CD14-positive monocyte (primary cell): Measurements from ENCODE around the gene POLR3E. TPM values are rescaled to one million over a fixed set of nuclear protein-coding genes. Genes with fewer than 3 reads are reported as not detected.

Experiments
- DNase-seq, 3 donors: peaks; one replicate each; pipeline ENCODE4 v3.0.0-alpha.2; 2011 to 2022
- H2AFZ ChIP-seq: 2 replicates; pipeline ENCODE4 v1.6.0; 2012; ENCODE audit warnings: mild to moderate bottlenecking, low read depth, low read length, inconsistent platforms; ENCODE audit not compliant: insufficient read depth, poor library complexity, severe bottlenecking
- H3K27ac ChIP-seq, 2 donors: 1 replicate in 1 of 2; 2 replicates in 1 of 2; pipeline ENCODE4 v1.5.1; 2012 to 2013; ENCODE audit warnings: low read length in 2 of 2, control low read depth in 1 of 2, inconsistent platforms in 1 of 2, low read depth in 1 of 2, mild to moderate bottlenecking in 1 of 2
- H3K27me3 ChIP-seq, 2 donors: one replicate each; pipeline versions ENCODE4 v1.6.0 to v1.6.1; 2011 to 2013; ENCODE audit warnings: low read length in 2 of 2; ENCODE audit not compliant: control insufficient read depth in 2 of 2, insufficient read depth in 2 of 2
- H3K36me3 ChIP-seq, 2 donors: replicated peaks in 1 of 2; 1 replicate in 1 of 2; 2 replicates in 1 of 2; pipeline versions ENCODE4 v1.5.1 to v1.6.1; 2012 to 2013; ENCODE audit warnings: low read length in 2 of 2, control low read depth in 1 of 2, inconsistent platforms in 1 of 2, mild to moderate bottlenecking in 1 of 2; ENCODE audit not compliant: insufficient read depth in 2 of 2, control insufficient read depth in 1 of 2
- H3K4me1 ChIP-seq, 2 donors: 1 replicate in 1 of 2; 2 replicates in 1 of 2; pipeline versions ENCODE4 v1.5.1 to v1.6.1; 2012 to 2013; ENCODE audit warnings: low read length in 2 of 2, control low read depth in 1 of 2, inconsistent platforms in 1 of 2, mild to moderate bottlenecking in 1 of 2, moderate library complexity in 1 of 2; ENCODE audit not compliant: insufficient read depth in 2 of 2, control insufficient read depth in 1 of 2
- H3K4me2 ChIP-seq: replicated peaks from 2 replicates; pipeline ENCODE3; 2012; ENCODE audit warnings: low read length, moderate library complexity, mild to moderate bottlenecking; ENCODE audit not compliant: poor library complexity, severe bottlenecking; ENCODE audit errors: extremely low read depth
- H3K4me3 ChIP-seq, 3 experiments: fragments of 200-600 bp in 1 of 3; sonication (generic) in 1 of 3; replicated peaks in 1 of 3; 1 replicate in 2 of 3; 2 replicates in 1 of 3; pipeline ENCODE4 v1.5.1; 2011 to 2013; ENCODE audit warnings: low read length in 3 of 3, mild to moderate bottlenecking in 3 of 3, control low read depth in 2 of 3, low read depth in 2 of 3, inconsistent platforms in 1 of 3, moderate library complexity in 1 of 3
- H3K79me2 ChIP-seq: 2 replicates; pipeline ENCODE4 v1.6.0; 2012; ENCODE audit warnings: mild to moderate bottlenecking, control low read depth, inconsistent platforms, low read length, moderate library complexity; ENCODE audit not compliant: insufficient read depth
- H3K9ac ChIP-seq: 2 replicates; pipeline ENCODE4 v1.6.0; 2017; ENCODE audit warnings: low read length, mild to moderate bottlenecking; ENCODE audit not compliant: insufficient read depth, poor library complexity, severe bottlenecking
- H3K9me3 ChIP-seq, 2 donors: replicated peaks in 1 of 2; 1 replicate in 1 of 2; 2 replicates in 1 of 2; pipeline versions ENCODE4 v1.5.1 to v1.6.1; 2012 to 2013; ENCODE audit warnings: low read length in 2 of 2, control low read depth in 1 of 2; ENCODE audit not compliant: control insufficient read depth in 1 of 2, insufficient read depth in 1 of 2
- H4K20me1 ChIP-seq: 2 replicates; pipeline ENCODE4 v1.6.0; 2012; ENCODE audit warnings: mild to moderate bottlenecking, low read length, control low read depth, moderate library complexity; ENCODE audit not compliant: insufficient read depth
- H3K27ac Mint-ChIP-seq, 7 donors: one replicate each; pipeline ENCODE4 v1.8.0; 2020; ENCODE audit warnings: mild to moderate bottlenecking in 7 of 7, mixed read lengths in 7 of 7, moderate library complexity in 6 of 7, inconsistent platforms in 2 of 7
- H3K27me3 Mint-ChIP-seq, 3 donors: one replicate each; pipeline ENCODE4 v1.8.0; 2021 to 2022; ENCODE audit warnings: low read depth in 3 of 3, mild to moderate bottlenecking in 3 of 3, mixed read lengths in 3 of 3, moderate library complexity in 3 of 3, inconsistent platforms in 1 of 3
- H3K36me3 Mint-ChIP-seq, 2 donors: one replicate each; pipeline ENCODE4 v1.8.0; 2020; ENCODE audit warnings: mixed read lengths in 2 of 2, inconsistent platforms in 1 of 2, mild to moderate bottlenecking in 1 of 2
- H3K4me1 Mint-ChIP-seq: one replicate; pipeline ENCODE4 v1.8.0; 2020; ENCODE audit warnings: mild to moderate bottlenecking, mixed read lengths
- H3K4me3 Mint-ChIP-seq, 2 donors: one replicate each; pipeline ENCODE4 v1.8.0; 2020; ENCODE audit warnings: mild to moderate bottlenecking in 2 of 2, mixed read lengths in 2 of 2, moderate library complexity in 1 of 2
- H3K9me3 Mint-ChIP-seq, 7 donors: one replicate each; pipeline ENCODE4 v1.8.0; 2020 to 2022; ENCODE audit warnings: mixed read lengths in 7 of 7, mild to moderate bottlenecking in 6 of 7, moderate library complexity in 6 of 7, inconsistent platforms in 2 of 7
- WGBS: methylation state at CpG from one replicate; pipeline ENCODE4 v1.1.5; 2013; ENCODE audit warnings: missing lambda C conversion rate; ENCODE audit not compliant: insufficient coverage; 5-methylcytosine and 5-hydroxymethylcytosine counted together
- intact Hi-C, 2 donors: fragments of 100-400 bp; cut with micrococcal nuclease; formaldehyde crosslinking; loops; one replicate each; pipeline versions ENCODE4 v1.15.0 to v1.15.1; 2023
- polyA plus RNA-seq, 3 donors: library from polyadenylated mRNA; depleted of rRNA in 1 of 3; unstranded in 2 of 3; stranded (reverse) in 1 of 3; fragments of 300-500 nt in 2 of 3; fragments of >200 nt in 1 of 3; fragmentation: Illumina TruSeq in 2 of 3; gene quantifications; 1 replicate in 2 of 3; 2 replicates in 1 of 3; pipeline ENCODE4 v1.2.3, GENCODE V29; 2012 to 2021
- TF ChIP-seq, protein P1 (sequence below): fragments of 200-600 bp; IDR thresholded peaks from one replicate; pipeline ENCODE4 v1.8.0; 2022; ENCODE audit warnings: antibody characterized with exemption, mild to moderate bottlenecking

The POLR3E gene
- polyA plus RNA-seq, 3 donors = 4.1 to 34.6 (median 5.7) TPM

DNA sequence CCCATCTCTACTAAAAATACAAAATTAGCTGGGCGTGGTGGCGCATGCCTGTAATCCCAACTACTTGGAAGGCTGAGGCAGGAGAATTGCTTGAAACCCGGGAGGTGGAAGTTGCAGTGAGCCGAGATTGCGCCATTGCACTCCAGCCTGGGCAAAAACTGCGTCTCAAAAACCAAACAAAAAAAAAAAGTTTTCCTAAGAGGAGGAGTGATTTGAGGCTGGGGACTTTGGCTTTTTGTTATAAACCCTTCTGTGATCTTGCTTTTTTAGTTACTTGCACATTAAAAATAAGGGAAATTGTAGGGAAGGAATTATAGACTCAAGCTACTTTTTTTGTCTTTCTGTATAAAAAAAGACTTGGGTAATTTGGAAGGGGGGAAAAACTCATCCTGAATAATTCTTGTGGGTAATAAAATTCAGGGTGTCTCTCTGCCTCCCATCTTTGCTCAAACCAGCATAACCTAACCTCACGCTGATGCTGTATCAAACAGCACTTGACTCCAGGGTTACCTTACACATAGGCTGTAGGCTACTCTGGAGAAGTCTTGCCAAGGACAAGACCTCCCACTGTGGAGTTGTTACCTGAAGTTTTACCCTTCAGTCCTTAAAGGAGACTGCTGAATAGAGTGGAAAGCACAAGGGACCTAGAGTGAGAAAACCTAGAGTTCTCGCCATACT lies 78.9 kb downstream of the POLR3E start:
- H3K4me1 Mint-ChIP-seq = peaks cover 39% of the 10 kb centered on the region
- no peak for DNase-seq

DNA sequence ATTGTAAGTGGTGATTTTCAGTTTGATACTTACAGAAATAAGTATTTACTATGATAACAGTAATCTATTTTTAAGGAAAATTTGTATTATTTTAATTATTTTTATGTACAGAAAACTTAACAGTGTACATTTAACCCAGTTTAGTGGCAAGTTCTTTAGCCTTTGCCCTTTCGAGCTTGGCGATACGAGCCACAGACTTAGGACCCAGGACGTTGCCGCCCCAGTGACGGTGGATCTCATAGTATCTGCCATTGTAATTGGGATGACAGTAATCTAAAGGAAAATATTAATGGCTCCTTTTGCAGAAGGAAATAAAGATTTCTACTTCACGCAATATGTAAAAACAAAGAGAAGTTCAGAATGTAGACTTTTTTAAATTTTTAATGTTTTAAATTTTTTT lies 82.4 kb downstream of the POLR3E start:
- no peak overlapping the region for H2AFZ ChIP-seq
- Mint-ChIP-seq H3K36me3 (peaks cover 0 to 3% of the 10 kb centered on the region in 2 donors), H3K9me3 (no peaks in the 10 kb centered on the region), H3K4me3 (no peak overlapping the region), H3K27me3 (peaks cover 0 to 7% (median 3%) of the 10 kb centered on the region in 3 donors), H3K4me1 (peaks cover 16% of the 10 kb centered on the region), H3K27ac (no peak overlapping the region)
- no peak overlapping the region for H3K4me2 ChIP-seq
- H3K27me3 ChIP-seq = no peaks in the 10 kb centered on the region
- H3K4me3 ChIP-seq = no peak overlapping the region
- TF ChIP-seq, protein P1, sequence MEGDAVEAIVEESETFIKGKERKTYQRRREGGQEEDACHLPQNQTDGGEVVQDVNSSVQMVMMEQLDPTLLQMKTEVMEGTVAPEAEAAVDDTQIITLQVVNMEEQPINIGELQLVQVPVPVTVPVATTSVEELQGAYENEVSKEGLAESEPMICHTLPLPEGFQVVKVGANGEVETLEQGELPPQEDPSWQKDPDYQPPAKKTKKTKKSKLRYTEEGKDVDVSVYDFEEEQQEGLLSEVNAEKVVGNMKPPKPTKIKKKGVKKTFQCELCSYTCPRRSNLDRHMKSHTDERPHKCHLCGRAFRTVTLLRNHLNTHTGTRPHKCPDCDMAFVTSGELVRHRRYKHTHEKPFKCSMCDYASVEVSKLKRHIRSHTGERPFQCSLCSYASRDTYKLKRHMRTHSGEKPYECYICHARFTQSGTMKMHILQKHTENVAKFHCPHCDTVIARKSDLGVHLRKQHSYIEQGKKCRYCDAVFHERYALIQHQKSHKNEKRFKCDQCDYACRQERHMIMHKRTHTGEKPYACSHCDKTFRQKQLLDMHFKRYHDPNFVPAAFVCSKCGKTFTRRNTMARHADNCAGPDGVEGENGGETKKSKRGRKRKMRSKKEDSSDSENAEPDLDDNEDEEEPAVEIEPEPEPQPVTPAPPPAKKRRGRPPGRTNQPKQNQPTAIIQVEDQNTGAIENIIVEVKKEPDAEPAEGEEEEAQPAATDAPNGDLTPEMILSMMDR = no peak
- intact Hi-C loops = loop anchor here (10.0 kb wide), 2 partner anchors 55 to 185 kb away; no protein-coding TSS in a partner anchor
- H3K9me3 ChIP-seq = no peaks in the 10 kb centered on the region
- WGBS = 86% methylated on average over 3 of the region's 7 CpGs
- H3K36me3 ChIP-seq = no peaks in the 10 kb centered on the region
- H3K27ac ChIP-seq = no peak overlapping the region
- H4K20me1 ChIP-seq = no peaks in the 10 kb centered on the region
- H3K4me1 ChIP-seq = peaks cover 14 to 18% of the 10 kb centered on the region in 2 donors
- no peak overlapping the region for H3K9ac ChIP-seq
- DNase-seq = no peak
- no peaks in the 10 kb centered on the region for H3K79me2 ChIP-seq

More for the DNA sequence above, 78.9 kb downstream of the POLR3E start:
- Histone ChIP-seq H3K4me3 (no peak overlapping the region), H4K20me1 (no peaks in the 10 kb centered on the region), H3K9me3 (no peaks in the 10 kb centered on the region), H3K79me2 (peaks cover 30% of the 10 kb centered on the region), H2AFZ (no peak overlapping the region), H3K4me1 (peaks cover 28 to 42% of the 10 kb centered on the region in 2 donors), H3K4me2 (no peak overlapping the region), H3K27ac (no peak overlapping the region), H3K27me3 (no peaks in the 10 kb centered on the region), H3K36me3 (no peaks in the 10 kb centered on the region), H3K9ac (no peak overlapping the region)
- H3K4me3 Mint-ChIP-seq = peak overlapping the region in 1 of 2 donors; percentile 96
- 100% methylated on average over 1 of the region's 8 CpGs for WGBS
- peak overlapping the region in 1 of 7 donors; percentile 5 for H3K27ac Mint-ChIP-seq
- H3K9me3 Mint-ChIP-seq = no peaks in the 10 kb centered on the region
- TF ChIP-seq, protein P1 = no peak
- H3K27me3 Mint-ChIP-seq = peaks cover 3 to 9% (median 3%) of the 10 kb centered on the region in 3 donors
- intact Hi-C loops = loop anchor here (10.0 kb wide), 2 partner anchors 51 to 181 kb away; no protein-coding TSS in a partner anchor
- H3K36me3 Mint-ChIP-seq = no peaks in the 10 kb centered on the region
